ENCODE measurements around the gene CCDC57.
"Not testable (repeated sequence)": the region's sequence is repeated elsewhere in the genome, so short reads cannot be mapped to it uniquely, and the experiment has no call there.

CCDC57 gene

GRCh38 chr17:82199496-82199895 lies 13.1 kb downstream of the CCDC57 start:
- TF ChIP-seq CTCF (IDR thresholded peaks at IDR 0.05; ENCODE audit: low read depth, low read length): no peak
- DNase-seq (ENCODE audit: low read depth in 2 of 2): no peak
- no peak overlapping the region for H3K4me3 ChIP-seq (replicated peaks in 1 of 2; ENCODE audit: low read depth in 2 of 2, low read length in 2 of 2)

- TF ChIP-seq CTCF (IDR thresholded peaks at IDR 0.05; ENCODE audit: low read depth, low read length): no peak
- H3K4me3 ChIP-seq (replicated peaks in 1 of 2; ENCODE audit: low read depth in 2 of 2, low read length in 2 of 2): no peak overlapping the region
- DNase-seq (ENCODE audit: low read depth in 2 of 2): no peak
Measured at GRCh38 chr17:82198092-82198491, 14.6 kb downstream of the CCDC57 start.

- no peak for TF ChIP-seq CTCF (IDR thresholded peaks at IDR 0.05; ENCODE audit: low read depth, low read length)
- peak in 1 of 2 donors; percentile 50 for DNase-seq (ENCODE audit: low read depth in 2 of 2)
Measured at GRCh38 chr17:82195675-82196672, 16.7 kb downstream of the CCDC57 start.

GRCh38 chr17:82194765-82195164 lies 17.9 kb downstream of the CCDC57 start:
- no peak for TF ChIP-seq CTCF (IDR thresholded peaks at IDR 0.05; ENCODE audit: low read depth, low read length)
- no peak for DNase-seq (ENCODE audit: low read depth in 2 of 2)
- H3K4me3 ChIP-seq (replicated peaks in 1 of 2; ENCODE audit: low read depth in 2 of 2, low read length in 2 of 2): no peak overlapping the region

More at GRCh38 chr17:82195675-82196672, 16.7 kb downstream of the CCDC57 start:
- no peak overlapping the region for H3K4me3 ChIP-seq (replicated peaks in 1 of 2; ENCODE audit: low read depth in 2 of 2, low read length in 2 of 2)

GRCh38 chr17:82193520-82194220 lies 19.0 kb downstream of the CCDC57 start:
- no peak overlapping the region for H3K4me3 ChIP-seq (replicated peaks in 1 of 2; ENCODE audit: low read depth in 2 of 2, low read length in 2 of 2)
- no peak for TF ChIP-seq CTCF (IDR thresholded peaks at IDR 0.05; ENCODE audit: low read depth, low read length)
- no peak for DNase-seq (ENCODE audit: low read depth in 2 of 2)

- DNase-seq (ENCODE audit: low read depth in 2 of 2); H3K4me3 ChIP-seq (replicated peaks in 1 of 2; ENCODE audit: low read depth in 2 of 2, low read length in 2 of 2): not testable (repeated sequence)
Measured at GRCh38 chr17:82193050-82193449, 19.6 kb downstream of the CCDC57 start.

Measured in cardiac fibroblast (primary cell).